Measurements from ENCODE around the gene TTC32.

The TTC32 gene

GRCh38 chr2:19900931-19901441 lies 797 bp downstream of the TTC32 start:
- Histone ChIP-seq H3K36me3 (peaks cover 0 to 15% (median 0%) of the 10 kb centered on the region in 11 experiments; a peak in 3 of 22 replicates), H4K20me1 (peaks cover 0 to 29% (median 19%) of the 10 kb centered on the region in 11 experiments; a peak in 12 of 22 replicates), H3K27ac (peak overlapping the region; percentile 93 to 100 (median 98)), H3K9me3 (replicated peaks in 1 of 11) (no peaks in the 10 kb centered on the region), H3K9ac (peak overlapping the region; percentile 94 to 99 (median 98)), H3K4me1 (peaks cover 36 to 50% (median 44%) of the 10 kb centered on the region in 10 experiments), H3K4me2 (peak overlapping the region; percentile 88 to 97 (median 91)), H3K27me3 (no peaks in the 10 kb centered on the region), H3K4me3 (peak overlapping the region; percentile 77 to 91 (median 84))
- no peak for TF ChIP-seq Cebpa-rat (IDR thresholded peaks at IDR 0.05)

- H3K9me3 ChIP-seq (replicated peaks in 1 of 11): no peaks in the 10 kb centered on the region
- H4K20me1 ChIP-seq: peaks cover 0 to 29% (median 19%) of the 10 kb centered on the region in 11 experiments; a peak in 12 of 22 replicates
- peaks cover 0 to 17% (median 4%) of the 10 kb centered on the region in 11 experiments; a peak in 6 of 22 replicates for H3K36me3 ChIP-seq
- peak overlapping the region; percentile 77 to 91 (median 84) for H3K4me3 ChIP-seq
- peaks cover 36 to 58% (median 44%) of the 10 kb centered on the region in 10 experiments for H3K4me1 ChIP-seq
- H3K27ac ChIP-seq: peak overlapping the region; percentile 93 to 100 (median 98)
- no peak for TF ChIP-seq Cebpa-rat (IDR thresholded peaks at IDR 0.05)
- H3K27me3 ChIP-seq: no peaks in the 10 kb centered on the region
- peak overlapping the region; percentile 88 to 97 (median 91) for H3K4me2 ChIP-seq
- peak overlapping the region; percentile 94 to 99 (median 98) for H3K9ac ChIP-seq
Observed at GRCh38 chr2:19899985-19900930, 1.5 kb downstream of the TTC32 start.

GRCh38 chr2:19898592-19899329 lies 3.0 kb downstream of the TTC32 start:
- TF ChIP-seq Cebpa-rat (IDR thresholded peaks at IDR 0.05): no peak
- H3K4me2 ChIP-seq: peak overlapping the region; percentile 63 to 90 (median 75)
- peak overlapping the region in 8 of 11 experiments; percentile 0 to 59 (median 35); a peak in 10 of 22 replicates for H3K9ac ChIP-seq
- H3K4me3 ChIP-seq: peak overlapping the region in 4 of 10 experiments; percentile 5 to 33 (median 16); a peak in 2 of 20 replicates
- H3K4me1 ChIP-seq: peaks cover 36 to 70% (median 46%) of the 10 kb centered on the region in 10 experiments
- H3K27me3 ChIP-seq: no peaks in the 10 kb centered on the region
- H4K20me1 ChIP-seq: peaks cover 0 to 29% (median 19%) of the 10 kb centered on the region in 11 experiments; a peak in 12 of 22 replicates
- H3K36me3 ChIP-seq: peaks cover 7 to 32% (median 8%) of the 10 kb centered on the region in 11 experiments; a peak in 15 of 22 replicates
- peak overlapping the region in 2 of 11 experiments; percentile 14 to 48; a peak in 5 of 22 replicates for H3K27ac ChIP-seq
- H3K9me3 ChIP-seq (replicated peaks in 1 of 11): peaks cover 0 to 7% (median 0%) of the 10 kb centered on the region in 11 experiments; a peak in 6 of 22 replicates

- Histone ChIP-seq H3K9ac (peak overlapping the region in 3 of 11 experiments; percentile 11 to 39 (median 31); a peak in 3 of 22 replicates), H3K9me3 (replicated peaks in 1 of 11) (peaks cover 0 to 17% (median 1%) of the 10 kb centered on the region in 11 experiments; a peak in 10 of 22 replicates), H3K36me3 (peaks cover 10 to 41% (median 15%) of the 10 kb centered on the region in 11 experiments; a peak in 15 of 22 replicates), H4K20me1 (peaks cover 0 to 29% (median 19%) of the 10 kb centered on the region in 11 experiments; a peak in 12 of 22 replicates), H3K4me2 (peak overlapping the region; percentile 63 to 90 (median 75)), H3K27me3 (no peaks in the 10 kb centered on the region), H3K27ac (no peak overlapping the region), H3K4me1 (peaks cover 26 to 68% (median 36%) of the 10 kb centered on the region in 10 experiments), H3K4me3 (no peak overlapping the region)
- no peak for TF ChIP-seq Cebpa-rat (IDR thresholded peaks at IDR 0.05)
Observed at GRCh38 chr2:19897623-19898245, 4.0 kb downstream of the TTC32 start.

GRCh38 chr2:19895535-19895934 lies 6.2 kb downstream of the TTC32 start:
- H4K20me1 ChIP-seq: peaks cover 0 to 28% (median 19%) of the 10 kb centered on the region in 11 experiments; a peak in 12 of 22 replicates
- H3K4me3 ChIP-seq: no peak overlapping the region
- H3K27me3 ChIP-seq: no peaks in the 10 kb centered on the region
- no peak overlapping the region for H3K9ac ChIP-seq
- peaks cover 10 to 45% (median 15%) of the 10 kb centered on the region in 11 experiments; a peak in 15 of 22 replicates for H3K36me3 ChIP-seq
- H3K4me1 ChIP-seq: peaks cover 34 to 83% (median 49%) of the 10 kb centered on the region in 10 experiments
- H3K9me3 ChIP-seq (replicated peaks in 1 of 11): peaks cover 0 to 31% (median 9%) of the 10 kb centered on the region in 11 experiments; a peak in 12 of 22 replicates
- no peak for TF ChIP-seq Cebpa-rat (IDR thresholded peaks at IDR 0.05)
- H3K27ac ChIP-seq: no peak overlapping the region
- peak overlapping the region in 2 of 11 experiments; percentile 1 to 25; a peak in 1 of 22 replicates for H3K4me2 ChIP-seq

GRCh38 chr2:19894134-19894792 lies 7.5 kb downstream of the TTC32 start:
- Histone ChIP-seq H3K4me1 (peaks cover 28 to 74% (median 40%) of the 10 kb centered on the region in 10 experiments), H3K27me3 (no peaks in the 10 kb centered on the region), H4K20me1 (peaks cover 0 to 24% (median 15%) of the 10 kb centered on the region in 11 experiments; a peak in 12 of 22 replicates), H3K4me3 (no peak overlapping the region), H3K9me3 (replicated peaks in 1 of 11) (peaks cover 0 to 31% (median 9%) of the 10 kb centered on the region in 11 experiments; a peak in 12 of 22 replicates), H3K4me2 (peak overlapping the region in 2 of 11 experiments; percentile 30 to 38; a peak in 3 of 22 replicates), H3K36me3 (peaks cover 10 to 49% (median 16%) of the 10 kb centered on the region in 11 experiments; a peak in 15 of 22 replicates), H3K9ac (no peak overlapping the region), H3K27ac (no peak overlapping the region)
- no peak for TF ChIP-seq Cebpa-rat (IDR thresholded peaks at IDR 0.05)

GRCh38 chr2:19893520-19894133 lies 8.2 kb downstream of the TTC32 start:
- H3K4me2 ChIP-seq: peak overlapping the region in 2 of 11 experiments; percentile 30 to 38; a peak in 3 of 22 replicates
- no peak overlapping the region for H3K4me3 ChIP-seq
- H3K9ac ChIP-seq: no peak overlapping the region
- peaks cover 5 to 49% (median 16%) of the 10 kb centered on the region in 11 experiments; a peak in 15 of 22 replicates for H3K36me3 ChIP-seq
- peaks cover 0 to 18% (median 10%) of the 10 kb centered on the region in 11 experiments; a peak in 12 of 22 replicates for H4K20me1 ChIP-seq
- peaks cover 28 to 70% (median 39%) of the 10 kb centered on the region in 10 experiments for H3K4me1 ChIP-seq
- no peaks in the 10 kb centered on the region for H3K27me3 ChIP-seq
- no peak for TF ChIP-seq Cebpa-rat (IDR thresholded peaks at IDR 0.05)
- no peak overlapping the region for H3K27ac ChIP-seq
- H3K9me3 ChIP-seq (replicated peaks in 1 of 11): peaks cover 0 to 31% (median 9%) of the 10 kb centered on the region in 11 experiments; a peak in 12 of 22 replicates
